HepG2 (cell line): ENCODE measurements around the gene ZCCHC8.

Source experiments
- EP300 ChIP-seq, 3 experiments: sonication (generic) in 1 of 3; formaldehyde crosslinking in 1 of 3; IDR thresholded peaks; 2 replicates each; pipeline versions ENCODE4 v1.5.1 to v1.6.1; 2011 to 2020; ENCODE audit warnings: low read depth in 2 of 3, low read length in 2 of 3, borderline replicate concordance in 1 of 3, improper control_type of control experiment in 1 of 3, mild to moderate bottlenecking in 1 of 3, missing genetic modification reagents in 1 of 3, moderate library complexity in 1 of 3
- HMG20A ChIP-seq: IDR thresholded peaks from 2 replicates; pipeline ENCODE4 v1.6.1; 2016; ENCODE audit warnings: borderline replicate concordance
- SIN3A ChIP-seq: IDR thresholded peaks from 2 replicates; pipeline ENCODE4 v1.6.1; 2011; ENCODE audit warnings: low read depth, mild to moderate bottlenecking, control low read depth, low read length, borderline replicate concordance
- SMARCC2 ChIP-seq: fragments of 450-650 bp; IDR thresholded peaks from 2 replicates; pipeline ENCODE4 v1.6.1; 2017; ENCODE audit warnings: antibody characterized with exemption, mild to moderate bottlenecking
- TMF1 ChIP-seq: sonication (generic); formaldehyde crosslinking; IDR thresholded peaks from 2 replicates; pipeline ENCODE4 v1.8.1; 2022; ENCODE audit warnings: low read depth, missing genetic modification reagents
- ZNF224 ChIP-seq: sonication (generic); formaldehyde crosslinking; IDR thresholded peaks from 2 replicates; pipeline ENCODE4 v1.5.0; 2020; ENCODE audit warnings: mild to moderate bottlenecking, missing genetic modification reagents
- ZNF780A ChIP-seq: sonication (generic); formaldehyde crosslinking; IDR thresholded peaks from 2 replicates; pipeline ENCODE4 v1.8.0; 2022; ENCODE audit warnings: mild to moderate bottlenecking, missing genetic modification reagents, moderate library complexity
- TF ChIP-seq, protein P1 (sequence below): IDR thresholded peaks from 2 replicates; pipeline ENCODE4 v1.6.1; 2016; ENCODE audit warnings: low read depth, missing genetic modification reagents, missing compliant biosample characterization
- TF ChIP-seq, protein P2 (sequence below): sonication (generic); formaldehyde crosslinking; conservative IDR thresholded peaks from 2 replicates; pipeline ENCODE4 v1.8.0; 2022; ENCODE audit warnings: mild to moderate bottlenecking, moderate library complexity, missing genetic modification reagents
- TF ChIP-seq, protein P3 (sequence below): sonication (generic); formaldehyde crosslinking; IDR thresholded peaks from 2 replicates; pipeline ENCODE4 v1.9.0; 2021; ENCODE audit warnings: missing genetic modification reagents, mild to moderate bottlenecking, borderline replicate concordance
- TF ChIP-seq, protein P4 (sequence below): sonication (generic); formaldehyde crosslinking; IDR thresholded peaks from one replicate; pipeline ENCODE4 v1.5.1; 2020; ENCODE audit warnings: mild to moderate bottlenecking, missing genetic modification reagents; ENCODE audit errors: not compliant biosample characterization
- TF ChIP-seq, protein P5 (sequence below), 2 experiments: IDR thresholded peaks; 2 replicates each; pipeline ENCODE4 v1.6.1; 2011 to 2012; ENCODE audit warnings: low read length in 2 of 2, borderline replicate concordance in 1 of 2, low read depth in 1 of 2, mild to moderate bottlenecking in 1 of 2, moderate library complexity in 1 of 2

DNA sequence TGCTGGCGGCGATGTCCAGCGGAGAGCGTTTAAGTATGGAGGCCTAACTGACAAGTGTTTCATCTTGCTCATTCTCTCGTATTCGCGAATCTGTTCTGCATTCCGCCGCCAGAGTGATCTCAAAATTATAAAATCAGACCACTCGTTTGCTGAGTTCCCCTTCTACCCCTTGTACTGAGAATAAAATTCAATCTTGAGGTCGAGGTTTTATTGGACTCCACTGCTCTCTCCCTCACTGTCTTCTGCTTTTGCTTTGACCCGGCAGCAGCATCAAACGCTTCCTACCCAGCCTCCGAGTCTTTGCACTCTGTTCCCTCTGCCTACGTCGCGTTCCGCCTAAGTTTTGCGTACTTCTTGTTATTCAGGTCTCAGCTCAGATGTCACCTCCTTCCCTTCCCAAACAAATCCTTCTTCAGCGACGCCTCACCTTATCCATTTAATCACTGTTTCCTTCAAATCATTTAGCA lies 26.8 kb upstream of the ZCCHC8 start:
- TF ChIP-seq ZNF224 (CRISPR knock-in tag) (no peak), EP300 (IDR thresholded peaks at IDR 0.05; ENCODE audit: low read depth in 2 of 2, low read length in 2 of 2) (no peak), EP300 (CRISPR knock-in tag; IDR thresholded peaks at IDR 0.05; ENCODE audit: borderline replicate concordance) (no peak), SIN3A (no peak), TMF1 (no peak), SMARCC2 (no peak), ZNF780A (CRISPR knock-in tag) (no peak), HMG20A (CRISPR knock-in tag) (no peak)
- TF ChIP-seq, protein P1, sequence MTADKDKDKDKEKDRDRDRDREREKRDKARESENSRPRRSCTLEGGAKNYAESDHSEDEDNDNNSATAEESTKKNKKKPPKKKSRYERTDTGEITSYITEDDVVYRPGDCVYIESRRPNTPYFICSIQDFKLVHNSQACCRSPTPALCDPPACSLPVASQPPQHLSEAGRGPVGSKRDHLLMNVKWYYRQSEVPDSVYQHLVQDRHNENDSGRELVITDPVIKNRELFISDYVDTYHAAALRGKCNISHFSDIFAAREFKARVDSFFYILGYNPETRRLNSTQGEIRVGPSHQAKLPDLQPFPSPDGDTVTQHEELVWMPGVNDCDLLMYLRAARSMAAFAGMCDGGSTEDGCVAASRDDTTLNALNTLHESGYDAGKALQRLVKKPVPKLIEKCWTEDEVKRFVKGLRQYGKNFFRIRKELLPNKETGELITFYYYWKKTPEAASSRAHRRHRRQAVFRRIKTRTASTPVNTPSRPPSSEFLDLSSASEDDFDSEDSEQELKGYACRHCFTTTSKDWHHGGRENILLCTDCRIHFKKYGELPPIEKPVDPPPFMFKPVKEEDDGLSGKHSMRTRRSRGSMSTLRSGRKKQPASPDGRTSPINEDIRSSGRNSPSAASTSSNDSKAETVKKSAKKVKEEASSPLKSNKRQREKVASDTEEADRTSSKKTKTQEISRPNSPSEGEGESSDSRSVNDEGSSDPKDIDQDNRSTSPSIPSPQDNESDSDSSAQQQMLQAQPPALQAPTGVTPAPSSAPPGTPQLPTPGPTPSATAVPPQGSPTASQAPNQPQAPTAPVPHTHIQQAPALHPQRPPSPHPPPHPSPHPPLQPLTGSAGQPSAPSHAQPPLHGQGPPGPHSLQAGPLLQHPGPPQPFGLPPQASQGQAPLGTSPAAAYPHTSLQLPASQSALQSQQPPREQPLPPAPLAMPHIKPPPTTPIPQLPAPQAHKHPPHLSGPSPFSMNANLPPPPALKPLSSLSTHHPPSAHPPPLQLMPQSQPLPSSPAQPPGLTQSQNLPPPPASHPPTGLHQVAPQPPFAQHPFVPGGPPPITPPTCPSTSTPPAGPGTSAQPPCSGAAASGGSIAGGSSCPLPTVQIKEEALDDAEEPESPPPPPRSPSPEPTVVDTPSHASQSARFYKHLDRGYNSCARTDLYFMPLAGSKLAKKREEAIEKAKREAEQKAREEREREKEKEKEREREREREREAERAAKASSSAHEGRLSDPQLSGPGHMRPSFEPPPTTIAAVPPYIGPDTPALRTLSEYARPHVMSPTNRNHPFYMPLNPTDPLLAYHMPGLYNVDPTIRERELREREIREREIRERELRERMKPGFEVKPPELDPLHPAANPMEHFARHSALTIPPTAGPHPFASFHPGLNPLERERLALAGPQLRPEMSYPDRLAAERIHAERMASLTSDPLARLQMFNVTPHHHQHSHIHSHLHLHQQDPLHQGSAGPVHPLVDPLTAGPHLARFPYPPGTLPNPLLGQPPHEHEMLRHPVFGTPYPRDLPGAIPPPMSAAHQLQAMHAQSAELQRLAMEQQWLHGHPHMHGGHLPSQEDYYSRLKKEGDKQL = no peak
- TF ChIP-seq, protein P2, sequence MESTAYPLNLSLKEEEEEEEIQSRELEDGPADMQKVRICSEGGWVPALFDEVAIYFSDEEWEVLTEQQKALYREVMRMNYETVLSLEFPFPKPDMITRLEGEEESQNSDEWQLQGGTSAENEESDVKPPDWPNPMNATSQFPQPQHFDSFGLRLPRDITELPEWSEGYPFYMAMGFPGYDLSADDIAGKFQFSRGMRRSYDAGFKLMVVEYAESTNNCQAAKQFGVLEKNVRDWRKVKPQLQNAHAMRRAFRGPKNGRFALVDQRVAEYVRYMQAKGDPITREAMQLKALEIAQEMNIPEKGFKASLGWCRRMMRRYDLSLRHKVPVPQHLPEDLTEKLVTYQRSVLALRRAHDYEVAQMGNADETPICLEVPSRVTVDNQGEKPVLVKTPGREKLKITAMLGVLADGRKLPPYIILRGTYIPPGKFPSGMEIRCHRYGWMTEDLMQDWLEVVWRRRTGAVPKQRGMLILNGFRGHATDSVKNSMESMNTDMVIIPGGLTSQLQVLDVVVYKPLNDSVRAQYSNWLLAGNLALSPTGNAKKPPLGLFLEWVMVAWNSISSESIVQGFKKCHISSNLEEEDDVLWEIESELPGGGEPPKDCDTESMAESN (CRISPR knock-in tag) = no peak
- TF ChIP-seq, protein P3, sequence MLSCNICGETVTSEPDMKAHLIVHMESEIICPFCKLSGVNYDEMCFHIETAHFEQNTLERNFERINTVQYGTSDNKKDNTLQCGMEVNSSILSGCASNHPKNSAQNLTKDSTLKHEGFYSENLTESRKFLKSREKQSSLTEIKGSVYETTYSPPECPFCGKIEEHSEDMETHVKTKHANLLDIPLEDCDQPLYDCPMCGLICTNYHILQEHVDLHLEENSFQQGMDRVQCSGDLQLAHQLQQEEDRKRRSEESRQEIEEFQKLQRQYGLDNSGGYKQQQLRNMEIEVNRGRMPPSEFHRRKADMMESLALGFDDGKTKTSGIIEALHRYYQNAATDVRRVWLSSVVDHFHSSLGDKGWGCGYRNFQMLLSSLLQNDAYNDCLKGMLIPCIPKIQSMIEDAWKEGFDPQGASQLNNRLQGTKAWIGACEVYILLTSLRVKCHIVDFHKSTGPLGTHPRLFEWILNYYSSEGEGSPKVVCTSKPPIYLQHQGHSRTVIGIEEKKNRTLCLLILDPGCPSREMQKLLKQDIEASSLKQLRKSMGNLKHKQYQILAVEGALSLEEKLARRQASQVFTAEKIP (CRISPR knock-in tag) = no peak
- TF ChIP-seq, protein P4, sequence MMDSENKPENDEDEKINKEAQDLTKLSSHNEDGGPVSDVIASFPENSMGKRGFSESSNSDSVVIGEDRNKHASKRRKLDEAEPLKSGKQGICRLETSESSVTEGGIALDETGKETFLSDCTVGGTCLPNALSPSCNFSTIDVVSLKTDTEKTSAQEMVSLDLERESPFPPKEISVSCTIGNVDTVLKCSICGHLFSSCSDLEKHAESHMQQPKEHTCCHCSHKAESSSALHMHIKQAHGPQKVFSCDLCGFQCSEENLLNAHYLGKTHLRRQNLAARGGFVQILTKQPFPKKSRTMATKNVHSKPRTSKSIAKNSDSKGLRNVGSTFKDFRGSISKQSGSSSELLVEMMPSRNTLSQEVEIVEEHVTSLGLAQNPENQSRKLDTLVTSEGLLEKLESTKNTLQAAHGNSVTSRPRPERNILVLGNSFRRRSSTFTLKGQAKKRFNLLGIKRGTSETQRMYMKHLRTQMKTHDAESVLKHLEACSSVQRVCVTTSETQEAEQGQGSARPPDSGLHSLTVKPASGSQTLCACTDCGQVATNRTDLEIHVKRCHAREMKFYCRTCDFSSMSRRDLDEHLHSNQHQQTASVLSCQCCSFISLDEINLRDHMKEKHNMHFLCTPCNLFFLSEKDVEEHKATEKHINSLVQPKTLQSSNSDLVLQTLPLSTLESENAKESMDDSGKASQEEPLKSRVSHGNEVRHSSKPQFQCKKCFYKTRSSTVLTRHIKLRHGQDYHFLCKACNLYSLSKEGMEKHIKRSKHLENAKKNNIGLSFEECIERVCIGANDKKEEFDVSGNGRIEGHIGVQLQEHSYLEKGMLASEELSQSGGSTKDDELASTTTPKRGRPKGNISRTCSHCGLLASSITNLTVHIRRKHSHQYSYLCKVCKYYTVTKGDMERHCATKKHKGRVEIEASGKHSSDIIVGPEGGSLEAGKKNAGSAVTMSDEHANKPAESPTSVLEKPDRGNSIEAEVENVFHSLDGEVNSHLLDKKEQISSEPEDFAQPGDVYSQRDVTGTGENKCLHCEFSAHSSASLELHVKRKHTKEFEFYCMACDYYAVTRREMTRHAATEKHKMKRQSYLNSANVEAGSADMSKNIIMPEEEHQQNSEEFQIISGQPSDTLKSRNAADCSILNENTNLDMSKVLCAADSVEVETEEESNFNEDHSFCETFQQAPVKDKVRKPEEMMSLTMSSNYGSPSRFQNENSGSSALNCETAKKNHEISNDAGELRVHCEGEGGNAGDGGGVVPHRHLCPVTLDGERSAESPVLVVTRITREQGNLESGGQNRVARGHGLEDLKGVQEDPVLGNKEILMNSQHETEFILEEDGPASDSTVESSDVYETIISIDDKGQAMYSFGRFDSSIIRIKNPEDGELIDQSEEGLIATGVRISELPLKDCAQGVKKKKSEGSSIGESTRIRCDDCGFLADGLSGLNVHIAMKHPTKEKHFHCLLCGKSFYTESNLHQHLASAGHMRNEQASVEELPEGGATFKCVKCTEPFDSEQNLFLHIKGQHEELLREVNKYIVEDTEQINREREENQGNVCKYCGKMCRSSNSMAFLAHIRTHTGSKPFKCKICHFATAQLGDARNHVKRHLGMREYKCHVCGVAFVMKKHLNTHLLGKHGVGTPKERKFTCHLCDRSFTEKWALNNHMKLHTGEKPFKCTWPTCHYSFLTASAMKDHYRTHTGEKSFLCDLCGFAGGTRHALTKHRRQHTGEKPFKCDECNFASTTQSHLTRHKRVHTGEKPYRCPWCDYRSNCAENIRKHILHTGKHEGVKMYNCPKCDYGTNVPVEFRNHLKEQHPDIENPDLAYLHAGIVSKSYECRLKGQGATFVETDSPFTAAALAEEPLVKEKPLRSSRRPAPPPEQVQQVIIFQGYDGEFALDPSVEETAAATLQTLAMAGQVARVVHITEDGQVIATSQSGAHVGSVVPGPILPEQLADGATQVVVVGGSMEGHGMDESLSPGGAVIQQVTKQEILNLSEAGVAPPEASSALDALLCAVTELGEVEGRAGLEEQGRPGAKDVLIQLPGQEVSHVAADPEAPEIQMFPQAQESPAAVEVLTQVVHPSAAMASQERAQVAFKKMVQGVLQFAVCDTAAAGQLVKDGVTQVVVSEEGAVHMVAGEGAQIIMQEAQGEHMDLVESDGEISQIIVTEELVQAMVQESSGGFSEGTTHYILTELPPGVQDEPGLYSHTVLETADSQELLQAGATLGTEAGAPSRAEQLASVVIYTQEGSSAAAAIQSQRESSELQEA (CRISPR knock-in tag) = no peak
- TF ChIP-seq, protein P5, sequence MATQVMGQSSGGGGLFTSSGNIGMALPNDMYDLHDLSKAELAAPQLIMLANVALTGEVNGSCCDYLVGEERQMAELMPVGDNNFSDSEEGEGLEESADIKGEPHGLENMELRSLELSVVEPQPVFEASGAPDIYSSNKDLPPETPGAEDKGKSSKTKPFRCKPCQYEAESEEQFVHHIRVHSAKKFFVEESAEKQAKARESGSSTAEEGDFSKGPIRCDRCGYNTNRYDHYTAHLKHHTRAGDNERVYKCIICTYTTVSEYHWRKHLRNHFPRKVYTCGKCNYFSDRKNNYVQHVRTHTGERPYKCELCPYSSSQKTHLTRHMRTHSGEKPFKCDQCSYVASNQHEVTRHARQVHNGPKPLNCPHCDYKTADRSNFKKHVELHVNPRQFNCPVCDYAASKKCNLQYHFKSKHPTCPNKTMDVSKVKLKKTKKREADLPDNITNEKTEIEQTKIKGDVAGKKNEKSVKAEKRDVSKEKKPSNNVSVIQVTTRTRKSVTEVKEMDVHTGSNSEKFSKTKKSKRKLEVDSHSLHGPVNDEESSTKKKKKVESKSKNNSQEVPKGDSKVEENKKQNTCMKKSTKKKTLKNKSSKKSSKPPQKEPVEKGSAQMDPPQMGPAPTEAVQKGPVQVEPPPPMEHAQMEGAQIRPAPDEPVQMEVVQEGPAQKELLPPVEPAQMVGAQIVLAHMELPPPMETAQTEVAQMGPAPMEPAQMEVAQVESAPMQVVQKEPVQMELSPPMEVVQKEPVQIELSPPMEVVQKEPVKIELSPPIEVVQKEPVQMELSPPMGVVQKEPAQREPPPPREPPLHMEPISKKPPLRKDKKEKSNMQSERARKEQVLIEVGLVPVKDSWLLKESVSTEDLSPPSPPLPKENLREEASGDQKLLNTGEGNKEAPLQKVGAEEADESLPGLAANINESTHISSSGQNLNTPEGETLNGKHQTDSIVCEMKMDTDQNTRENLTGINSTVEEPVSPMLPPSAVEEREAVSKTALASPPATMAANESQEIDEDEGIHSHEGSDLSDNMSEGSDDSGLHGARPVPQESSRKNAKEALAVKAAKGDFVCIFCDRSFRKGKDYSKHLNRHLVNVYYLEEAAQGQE (IDR thresholded peaks at IDR 0.05; ENCODE audit: borderline replicate concordance in 1 of 2, low read depth in 1 of 2, low read length in 2 of 2) = no peak
